Choroid plexus epithelial cell (primary cell): ENCODE data around the gene EIF4G1.
A peak's percentile ranks its signal among the peaks of the same experiment; 100 is the strongest.

Experiments used
- DNase-seq: peaks from one replicate; pipeline ENCODE4 v3.0.0-alpha.2; 2010; ENCODE audit warnings: low read depth
- H3K4me3 ChIP-seq: 2 replicates; pipeline ENCODE4 v1.5.1; 2011; ENCODE audit warnings: low read depth, mild to moderate bottlenecking, control low read depth, low read length, moderate library complexity
- CTCF ChIP-seq: conservative IDR thresholded peaks from 2 replicates; pipeline ENCODE4 v1.5.1; 2011; ENCODE audit warnings: low read depth, mild to moderate bottlenecking, control low read depth, inconsistent platforms, low read length, moderate library complexity

EIF4G1 gene

GRCh38 chr3:184371570-184372018, 57.2 kb downstream of the EIF4G1 start:
- peak; percentile 94 for DNase-seq
- TF ChIP-seq CTCF = peak; percentile 99
- H3K4me3 ChIP-seq = no peak overlapping the region

- H3K4me3 ChIP-seq = no peak overlapping the region
- no peak for DNase-seq
- no peak for TF ChIP-seq CTCF
These were observed 58.0 kb downstream of the EIF4G1 start for GRCh38 chr3:184372296-184372821.

GRCh38 chr3:184372911-184373310, 58.5 kb downstream of the EIF4G1 start:
- H3K4me3 ChIP-seq = no peak overlapping the region
- DNase-seq = no peak
- no peak for TF ChIP-seq CTCF

GRCh38 chr3:184373422-184373821, 59.0 kb downstream of the EIF4G1 start:
- no peak overlapping the region for H3K4me3 ChIP-seq
- DNase-seq = peak; percentile 30
- TF ChIP-seq CTCF = no peak

GRCh38 chr3:184375747-184376461, 61.5 kb downstream of the EIF4G1 start:
- DNase-seq = no peak
- no peak for TF ChIP-seq CTCF

GRCh38 chr3:184377374-184377773, 63.0 kb downstream of the EIF4G1 start:
- no peak for DNase-seq

More at GRCh38 chr3:184375747-184376461, 61.5 kb downstream of the EIF4G1 start:
- no peak overlapping the region for H3K4me3 ChIP-seq

More at GRCh38 chr3:184377374-184377773, 63.0 kb downstream of the EIF4G1 start:
- no peak overlapping the region for H3K4me3 ChIP-seq
- TF ChIP-seq CTCF = no peak
